ENCODE results near the gene SAPCD2.

- TF ChIP-seq CTCF (IDR thresholded peaks at IDR 0.05; ENCODE audit: poor library complexity, severe bottlenecking) = no peak
- TF ChIP-seq EP300 (conservative IDR thresholded peaks at IDR 0.05; ENCODE audit: poor library complexity, severe bottlenecking) = no peak
- TF ChIP-seq POLR2AphosphoS5 (IDR thresholded peaks at IDR 0.05) = no peak
Measured at GRCh38 chr9:137099231-137099630, 28.9 kb upstream of the SAPCD2 start.
